Fibroblast of villous mesenchyme (primary cell): ENCODE data around the gene PLD5. TPM values are rescaled to one million over a fixed set of nuclear protein-coding genes. Genes with fewer than 3 reads are reported as not detected.

Source experiments
- DNase-seq: peaks from one replicate; pipeline ENCODE4 v3.0.0-alpha.2; 2010; ENCODE audit warnings: low read depth
- H3K4me3 ChIP-seq: 2 replicates; pipeline ENCODE4 v1.5.1; 2011; ENCODE audit warnings: low read depth, mild to moderate bottlenecking, low read length
- CTCF ChIP-seq: IDR thresholded peaks from 2 replicates; pipeline ENCODE4 v1.5.1; 2012; ENCODE audit warnings: low read depth, mild to moderate bottlenecking, low read length; ENCODE audit not compliant: insufficient read depth
- total RNA-seq: library from RNA; depleted of rRNA; stranded (reverse); fragments of >200 nt; gene quantifications from 2 replicates; pipeline ENCODE4 v1.2.3, GENCODE V29; 2012

The PLD5 gene
- total RNA-seq, 1 donor = not detected

DNA sequence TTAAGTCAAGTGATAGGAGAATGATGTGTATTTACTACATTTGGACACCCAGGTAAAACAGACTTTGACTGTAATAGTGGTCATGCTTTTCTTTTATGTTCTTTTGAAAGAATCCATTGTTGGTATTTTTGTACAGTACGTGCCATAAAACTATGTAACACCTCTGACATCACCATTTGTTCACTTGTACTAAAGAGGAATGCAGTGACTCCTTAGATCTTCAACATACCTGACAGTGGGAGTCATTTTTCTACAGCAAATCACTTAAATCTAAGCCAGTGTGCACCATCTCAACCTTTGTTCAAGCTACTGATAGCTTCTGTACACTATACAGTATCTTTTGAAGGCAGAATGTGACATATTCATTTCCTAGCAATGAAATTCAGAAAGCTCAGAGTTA lies 6.3 kb upstream of the PLD5 start:
- TF ChIP-seq CTCF = no peak
- H3K4me3 ChIP-seq = no peak overlapping the region
- no peak for DNase-seq

DNA sequence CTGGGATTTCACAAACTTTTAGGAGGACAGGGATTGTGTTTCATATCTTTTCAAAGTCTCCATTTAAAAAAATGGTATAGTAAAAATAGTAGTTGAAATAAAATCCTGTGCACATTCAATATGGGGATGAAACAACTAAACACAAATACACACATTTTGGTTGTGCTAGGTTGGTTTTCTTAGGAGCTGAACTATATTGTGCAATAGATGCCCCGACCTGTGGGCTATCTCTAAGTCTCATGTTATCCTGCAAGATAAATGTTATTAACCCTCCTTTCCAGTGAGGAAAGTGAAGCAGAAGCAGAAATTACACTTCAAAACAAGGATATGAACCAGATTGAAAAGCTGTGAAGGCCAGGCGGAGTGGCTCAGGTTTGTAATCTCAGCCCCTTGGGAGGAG lies 1.3 kb upstream of the PLD5 start:
- no peak for DNase-seq
- TF ChIP-seq CTCF = no peak
- H3K4me3 ChIP-seq = no peak overlapping the region

GRCh38 chr1:242525360-242525722 lies 844 bp upstream of the PLD5 start:
- no peak for TF ChIP-seq CTCF
- DNase-seq = no peak
- H3K4me3 ChIP-seq = no peak overlapping the region

DNA sequence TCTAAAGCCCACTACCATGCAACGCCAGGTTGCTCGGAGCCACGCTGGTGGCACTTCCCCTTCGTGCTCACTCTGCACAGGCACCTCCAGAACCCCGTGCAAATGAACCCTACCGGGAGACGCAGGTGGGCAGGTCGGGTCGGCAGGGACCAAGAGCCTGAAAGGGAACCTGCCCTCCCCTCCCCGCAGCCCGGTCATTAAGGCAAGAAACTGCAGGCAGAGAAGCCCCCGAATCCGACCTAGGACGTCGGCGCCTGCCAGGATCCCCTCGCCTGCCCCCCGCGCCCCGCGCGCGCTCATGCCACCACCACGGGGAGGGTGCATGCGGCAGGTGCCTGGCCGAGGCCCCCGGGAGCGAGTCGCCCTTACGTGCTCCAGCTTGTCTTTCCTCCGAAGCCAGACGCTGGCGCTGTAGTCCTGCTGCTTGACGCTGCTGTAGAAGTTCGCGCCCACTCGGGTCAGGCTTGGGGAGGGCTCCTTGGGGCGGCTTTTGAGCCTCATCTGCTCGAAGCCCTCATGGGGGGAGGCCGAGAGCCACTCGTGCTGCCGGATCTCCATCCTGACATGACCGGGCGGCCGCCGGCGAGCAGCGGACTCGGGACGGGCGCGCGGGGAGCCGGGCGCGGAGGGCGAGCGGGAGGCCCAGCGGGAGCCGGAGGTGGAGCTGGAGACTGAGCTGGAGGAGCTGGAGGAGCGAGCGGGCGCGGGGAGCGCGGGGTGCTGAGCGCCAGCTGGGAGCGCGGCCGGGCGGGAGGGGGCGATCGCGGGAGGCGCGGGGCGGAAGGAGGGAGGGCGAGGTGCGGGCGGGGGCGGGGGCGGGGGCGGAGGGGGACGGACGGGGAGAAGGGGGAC lies 552 bp downstream of the PLD5 start:
- no peak for TF ChIP-seq CTCF
- DNase-seq = peak; percentile 1
- H3K4me3 ChIP-seq = no peak overlapping the region

DNA sequence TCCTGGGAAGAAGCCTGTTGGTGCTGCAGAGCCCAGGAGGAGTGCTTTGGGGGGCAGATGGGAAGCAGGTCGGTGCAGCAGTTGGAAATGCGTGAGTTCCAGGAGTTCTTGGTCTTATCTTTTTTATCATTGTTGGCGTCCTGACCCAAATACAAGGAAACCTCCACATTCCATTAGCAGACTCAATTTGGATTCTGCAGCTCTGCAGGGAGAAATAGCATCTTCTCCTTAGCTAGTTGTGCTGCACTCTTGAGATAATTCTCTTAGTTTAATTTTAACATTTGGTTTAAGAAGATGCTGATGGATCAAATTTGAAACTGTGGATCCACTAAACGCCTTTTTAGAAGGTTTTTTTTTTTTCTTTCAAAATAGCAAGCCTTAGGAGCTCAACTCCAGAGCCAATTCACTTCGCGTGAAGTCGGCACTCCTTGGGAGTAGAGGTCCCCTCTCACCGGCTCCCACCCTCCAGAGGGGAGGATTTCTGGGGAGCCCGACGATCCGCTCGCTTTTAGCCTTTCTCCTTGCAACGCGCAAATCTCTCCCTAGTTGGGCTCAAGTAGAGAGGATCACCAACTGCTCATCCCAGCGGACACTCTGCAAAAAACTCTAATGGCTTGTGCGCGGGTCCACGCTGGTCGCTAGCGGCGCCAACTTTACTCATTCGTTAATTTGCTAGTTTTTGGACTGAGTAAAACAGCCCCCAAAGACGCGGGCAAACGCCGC lies 1.3 kb downstream of the PLD5 start:
- H3K4me3 ChIP-seq = no peak overlapping the region
- TF ChIP-seq CTCF = no peak
- DNase-seq = no peak

DNA sequence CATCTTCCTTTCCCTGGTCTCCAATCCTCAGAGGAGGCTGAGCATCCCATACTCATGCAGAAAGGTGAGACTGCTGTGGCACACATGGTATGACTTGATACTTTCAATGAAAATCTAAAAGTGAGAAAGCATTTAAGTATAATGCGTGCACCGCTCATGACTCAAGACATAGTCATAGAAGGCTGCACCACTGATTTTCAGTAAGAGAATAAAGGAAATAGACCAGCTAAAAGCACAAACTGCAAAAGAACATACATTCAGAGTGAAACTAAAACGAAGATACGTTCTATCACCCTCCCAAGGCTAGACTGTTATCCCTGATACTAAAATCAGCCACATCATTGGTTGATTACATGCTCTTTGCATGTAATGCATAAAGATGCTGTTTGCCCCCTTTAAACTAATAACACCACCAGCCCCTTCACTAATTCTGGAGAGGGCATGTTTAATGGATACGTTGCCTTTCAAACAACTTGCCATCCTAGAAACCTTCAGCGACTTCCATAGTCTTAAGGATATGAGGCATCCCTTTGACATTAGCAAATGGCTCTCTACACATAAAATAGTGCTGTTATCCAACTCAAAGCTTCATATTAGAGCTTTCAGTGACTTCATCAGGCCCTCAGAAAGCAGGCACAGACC lies 2.1 kb downstream of the PLD5 start:
- DNase-seq = no peak
- no peak for TF ChIP-seq CTCF
- no peak overlapping the region for H3K4me3 ChIP-seq
